Suprapubic skin (tissue), 4 donors: ENCODE results near the gene NCOA1.

ENCODE experiments used
- POLR2A ChIP-seq, 2 donors: fragments of 450-650 bp; IDR thresholded peaks; one replicate each; pipeline ENCODE4 v1.6.1; 2017; ENCODE audit warnings: antibody characterized with exemption in 2 of 2, mild to moderate bottlenecking in 2 of 2, moderate library complexity in 2 of 2
- POLR2AphosphoS5 ChIP-seq, 3 donors: sonication (generic); formaldehyde crosslinking; IDR thresholded peaks; one replicate each; pipeline ENCODE4 v1.6.1; 2017; ENCODE audit warnings: antibody characterized with exemption in 3 of 3

GRCh38 chr2:24621779-24622538 lies 130.9 kb downstream of the NCOA1 start:
- TF ChIP-seq POLR2A (IDR thresholded peaks at IDR 0.05), result no peak
- TF ChIP-seq POLR2AphosphoS5 (IDR thresholded peaks at IDR 0.05), result no peak
